Measurements from ENCODE around the gene NOLC1.

Gene NOLC1

GRCh38 chr10:102200751-102201640, 48.8 kb downstream of the NOLC1 start:
- DNase-seq (ENCODE audit: extremely low read depth in 1 of 2, low read depth in 1 of 2) = no peak

DNA sequence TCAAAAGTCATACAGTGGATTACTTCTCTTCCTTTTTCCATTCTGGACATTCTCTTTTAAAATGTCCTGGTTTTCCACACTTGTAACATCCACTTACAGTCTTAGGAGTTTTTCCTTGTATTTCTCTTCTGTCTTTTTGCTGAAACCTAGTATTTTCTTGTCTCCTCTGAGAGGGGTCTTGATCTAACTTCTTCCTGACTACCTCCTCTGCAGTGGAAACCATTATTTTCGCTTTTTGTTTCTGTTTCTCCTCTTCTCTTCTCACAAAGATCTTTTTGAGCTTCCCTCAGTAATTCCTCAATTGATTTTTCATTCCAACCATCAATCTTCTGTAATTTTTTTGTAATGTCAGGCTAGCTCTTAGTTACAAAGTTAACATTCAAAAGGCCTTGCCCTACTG, 50.2 kb downstream of the NOLC1 start:
- DNase-seq (ENCODE audit: extremely low read depth in 1 of 2, low read depth in 1 of 2) = no peak

- DNase-seq (ENCODE audit: extremely low read depth in 1 of 2, low read depth in 1 of 2) = no peak
Observed at GRCh38 chr10:102208311-102209035, 56.3 kb downstream of the NOLC1 start.

DNA sequence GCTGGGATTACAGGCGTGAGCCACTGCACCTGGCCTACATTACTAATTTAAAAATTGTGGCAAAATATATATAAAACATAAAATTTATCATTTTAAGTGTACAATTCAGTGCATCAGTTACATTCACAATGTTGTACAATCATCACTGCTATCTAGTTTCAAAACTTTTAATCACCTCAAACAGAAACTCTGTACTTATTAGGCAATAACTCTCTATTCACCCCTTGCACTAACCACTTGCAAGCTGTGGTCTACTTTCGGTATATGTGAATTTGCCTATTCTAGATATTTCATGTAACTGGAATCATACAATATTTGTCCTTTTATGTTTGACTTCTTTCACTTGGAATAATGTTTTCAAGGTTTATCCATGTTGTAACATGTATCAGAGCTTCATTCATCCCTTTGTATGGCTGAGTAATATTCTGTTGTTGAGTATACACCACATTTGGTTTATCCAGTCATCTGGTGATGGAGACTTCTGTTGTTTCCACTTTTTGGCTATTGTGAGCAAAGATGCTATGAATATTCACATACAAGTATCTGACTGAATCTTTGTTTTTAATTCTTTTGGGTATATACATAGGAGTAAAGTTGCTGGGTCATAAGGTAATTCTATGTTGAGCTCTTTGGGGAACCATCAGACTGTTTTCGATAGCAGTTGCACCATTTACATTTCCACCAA, 59.6 kb downstream of the NOLC1 start:
- no peak for DNase-seq (ENCODE audit: extremely low read depth in 1 of 2, low read depth in 1 of 2)

Data from stimulated activated CD8-positive, alpha-beta memory T cell treated with anti-CD3 and anti-CD28 coated beads, Interleukin-7, amount 100 ng/mL, for 48 hours (primary cell).